ENCODE measurements around the gene EDAR.

EDAR gene

GRCh38 chr2:108986916-108987510 is 2.0 kb downstream of the EDAR start:
- no peak for DNase-seq (ENCODE audit: low read depth)
- no peak for TF ChIP-seq CTCF (conservative IDR thresholded peaks at IDR 0.05; ENCODE audit: low read depth, low read length)
- H3K4me3 ChIP-seq (ENCODE audit: low read depth, low read length): no peak overlapping the region

GRCh38 chr2:108983610-108984009 is 5.4 kb downstream of the EDAR start:
- DNase-seq (ENCODE audit: low read depth): no peak
- H3K4me3 ChIP-seq (ENCODE audit: low read depth, low read length): no peak overlapping the region
- no peak for TF ChIP-seq CTCF (conservative IDR thresholded peaks at IDR 0.05; ENCODE audit: low read depth, low read length)

- TF ChIP-seq CTCF (conservative IDR thresholded peaks at IDR 0.05; ENCODE audit: low read depth, low read length): no peak
- DNase-seq (ENCODE audit: low read depth): no peak
- no peak overlapping the region for H3K4me3 ChIP-seq (ENCODE audit: low read depth, low read length)
These were observed 6.0 kb downstream of the EDAR start for GRCh38 chr2:108983061-108983460.

GRCh38 chr2:108982259-108982679 is 6.8 kb downstream of the EDAR start:
- H3K4me3 ChIP-seq (ENCODE audit: low read depth, low read length): no peak overlapping the region
- no peak for TF ChIP-seq CTCF (conservative IDR thresholded peaks at IDR 0.05; ENCODE audit: low read depth, low read length)
- DNase-seq (ENCODE audit: low read depth): no peak

GRCh38 chr2:108981846-108982245 is 7.2 kb downstream of the EDAR start:
- H3K4me3 ChIP-seq (ENCODE audit: low read depth, low read length): no peak overlapping the region
- no peak for TF ChIP-seq CTCF (conservative IDR thresholded peaks at IDR 0.05; ENCODE audit: low read depth, low read length)
- DNase-seq (ENCODE audit: low read depth): no peak

GRCh38 chr2:108980076-108980475 is 8.9 kb downstream of the EDAR start:
- H3K4me3 ChIP-seq (ENCODE audit: low read depth, low read length): no peak overlapping the region
- TF ChIP-seq CTCF (conservative IDR thresholded peaks at IDR 0.05; ENCODE audit: low read depth, low read length): no peak
- DNase-seq (ENCODE audit: low read depth): no peak

GRCh38 chr2:108979461-108979860 is 9.6 kb downstream of the EDAR start:
- TF ChIP-seq CTCF (conservative IDR thresholded peaks at IDR 0.05; ENCODE audit: low read depth, low read length): no peak
- no peak overlapping the region for H3K4me3 ChIP-seq (ENCODE audit: low read depth, low read length)
- DNase-seq (ENCODE audit: low read depth): no peak

Measured in choroid plexus epithelial cell (primary cell).